Measurements from ENCODE around the gene NOC2L.

DNA sequence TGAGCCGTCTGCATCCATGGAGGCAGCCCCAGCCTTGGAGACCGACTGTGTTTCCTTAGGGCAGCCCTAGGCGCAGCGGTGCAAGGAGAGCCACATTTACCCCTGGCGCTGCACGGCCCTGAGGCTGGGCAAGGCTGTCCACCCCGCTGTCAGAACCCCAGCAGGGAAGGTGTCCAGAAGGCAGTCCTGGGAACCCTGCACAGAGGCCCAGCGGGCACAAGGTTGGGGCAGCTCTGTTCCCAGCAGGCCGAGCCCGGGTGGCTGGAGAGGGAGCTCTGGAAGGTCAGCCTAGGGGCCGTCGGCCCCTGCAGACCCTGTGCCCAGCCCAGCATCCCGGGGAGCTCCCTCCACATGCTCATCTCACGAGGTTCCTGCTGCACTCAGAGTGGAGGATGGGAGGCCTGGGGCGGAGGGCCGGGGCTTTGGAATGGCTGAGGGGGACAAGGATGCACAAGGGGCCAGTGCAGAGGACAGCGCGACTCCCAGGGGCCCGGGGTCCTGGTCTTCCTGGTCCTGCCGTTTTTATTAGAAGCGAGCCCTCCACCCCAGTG is 55.3 kb downstream of the NOC2L start:
- TF ChIP-seq, protein P1, sequence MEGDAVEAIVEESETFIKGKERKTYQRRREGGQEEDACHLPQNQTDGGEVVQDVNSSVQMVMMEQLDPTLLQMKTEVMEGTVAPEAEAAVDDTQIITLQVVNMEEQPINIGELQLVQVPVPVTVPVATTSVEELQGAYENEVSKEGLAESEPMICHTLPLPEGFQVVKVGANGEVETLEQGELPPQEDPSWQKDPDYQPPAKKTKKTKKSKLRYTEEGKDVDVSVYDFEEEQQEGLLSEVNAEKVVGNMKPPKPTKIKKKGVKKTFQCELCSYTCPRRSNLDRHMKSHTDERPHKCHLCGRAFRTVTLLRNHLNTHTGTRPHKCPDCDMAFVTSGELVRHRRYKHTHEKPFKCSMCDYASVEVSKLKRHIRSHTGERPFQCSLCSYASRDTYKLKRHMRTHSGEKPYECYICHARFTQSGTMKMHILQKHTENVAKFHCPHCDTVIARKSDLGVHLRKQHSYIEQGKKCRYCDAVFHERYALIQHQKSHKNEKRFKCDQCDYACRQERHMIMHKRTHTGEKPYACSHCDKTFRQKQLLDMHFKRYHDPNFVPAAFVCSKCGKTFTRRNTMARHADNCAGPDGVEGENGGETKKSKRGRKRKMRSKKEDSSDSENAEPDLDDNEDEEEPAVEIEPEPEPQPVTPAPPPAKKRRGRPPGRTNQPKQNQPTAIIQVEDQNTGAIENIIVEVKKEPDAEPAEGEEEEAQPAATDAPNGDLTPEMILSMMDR (IDR thresholded peaks at IDR 0.05), result no peak
- no peak for TF ChIP-seq POLR2A (IDR thresholded peaks at IDR 0.05)

All from vagina (tissue), 2 donors.